HEK293 (cell line): ENCODE results near the gene TMPRSS6.
A peak's percentile ranks its signal among the peaks of the same experiment; 100 is the strongest.

Source experiments
- CTCF ChIA-PET: fragments of 350-600 bp; formaldehyde crosslinking; extraction: SDS; loops from one replicate; lab custom pipeline; 2021; ENCODE audit warnings: antibody characterized with exemption; lab: Yijun Ruan, JAX
- POLR2A ChIA-PET: fragments of 300-600 bp; formaldehyde crosslinking; extraction: SDS; loops from one replicate; lab custom pipeline; 2020; ENCODE audit warnings: antibody characterized with exemption, inconsistent platforms; lab: Yijun Ruan, JAX
- H3K27ac ChIP-seq: fragments of 200-500 bp; sonication (Bioruptor generic); 2 replicates; pipeline ENCODE4 v1.5.1; 2014; ENCODE audit warnings: low read depth, low read length, control low read depth, inconsistent platforms; ENCODE audit errors: extremely low read depth
- H3K36me3 ChIP-seq, 2 experiments: fragments of 200-500 bp in 1 of 2; sonication (Bioruptor generic) in 1 of 2; 1 replicate in 1 of 2; 2 replicates in 1 of 2; pipeline ENCODE4 v1.5.1; 2014 to 2017; ENCODE audit warnings: inconsistent platforms in 2 of 2, low read length in 2 of 2; ENCODE audit not compliant: control insufficient read depth in 2 of 2, insufficient read depth in 1 of 2
- H3K4me1 ChIP-seq: fragments of 200-500 bp; sonication (Bioruptor generic); 2 replicates; pipeline ENCODE4 v1.5.1; 2014; ENCODE audit warnings: mild to moderate bottlenecking, low read length, inconsistent platforms; ENCODE audit not compliant: control insufficient read depth, insufficient read depth
- H3K4me3 ChIP-seq: 2 replicates; pipeline ENCODE4 v1.5.1; 2011; ENCODE audit warnings: low read depth, mild to moderate bottlenecking, control low read depth, low read length, moderate library complexity
- H3K9me3 ChIP-seq: fragments of 200-500 bp; sonication (Bioruptor generic); 2 replicates; pipeline ENCODE4 v1.5.1; 2014; ENCODE audit warnings: low read depth, low read length, inconsistent platforms; ENCODE audit not compliant: control insufficient read depth, insufficient read depth
- GLIS1 ChIP-seq: fragments of 450-650 bp; formaldehyde crosslinking; IDR thresholded peaks from 2 replicates; pipeline ENCODE4 v1.5.1; 2016; ENCODE audit warnings: missing biosample characterization, missing genetic modification characterization
- IKZF3 ChIP-seq: fragments of 450-650 bp; IDR thresholded peaks from 2 replicates; pipeline ENCODE4 v1.5.0; 2018; ENCODE audit warnings: missing biosample characterization, mild to moderate bottlenecking, missing genetic modification characterization, moderate library complexity
- KLF10 ChIP-seq: fragments of 450-650 bp; IDR thresholded peaks from 2 replicates; pipeline ENCODE4 v1.5.1; 2018; ENCODE audit warnings: missing biosample characterization, mild to moderate bottlenecking, missing genetic modification characterization
- MZF1 ChIP-seq: fragments of 450-650 bp; formaldehyde crosslinking; IDR thresholded peaks from 2 replicates; pipeline ENCODE4 v1.5.1; 2017; ENCODE audit warnings: missing biosample characterization, missing genetic modification characterization, borderline replicate concordance
- PRDM1 ChIP-seq: fragments of 450-650 bp; formaldehyde crosslinking; IDR thresholded peaks from 2 replicates; pipeline ENCODE4; 2016; ENCODE audit warnings: missing biosample characterization, missing genetic modification characterization
- SP2 ChIP-seq: fragments of 450-650 bp; formaldehyde crosslinking; IDR thresholded peaks from 2 replicates; pipeline ENCODE4 v1.5.1; 2016; ENCODE audit warnings: missing biosample characterization, missing genetic modification characterization
- ZEB2 ChIP-seq: fragments of 450-650 bp; formaldehyde crosslinking; IDR thresholded peaks from 2 replicates; pipeline ENCODE4 v1.5.1; 2016; ENCODE audit warnings: missing biosample characterization, missing genetic modification characterization
- ZNF366 ChIP-seq: fragments of 450-650 bp; formaldehyde crosslinking; conservative IDR thresholded peaks from 2 replicates; pipeline ENCODE4 v1.5.1; 2016; ENCODE audit warnings: missing biosample characterization, missing genetic modification characterization
- ZNF37A ChIP-seq: fragments of 450-650 bp; IDR thresholded peaks from 2 replicates; pipeline ENCODE4 v1.5.1; 2018; ENCODE audit warnings: missing biosample characterization, missing genetic modification characterization
- ZNF596 ChIP-seq: fragments of 450-650 bp; IDR thresholded peaks from 2 replicates; pipeline ENCODE4 v1.5.0; 2018; ENCODE audit warnings: missing biosample characterization, mild to moderate bottlenecking, missing genetic modification characterization, moderate library complexity
- ZNF837 ChIP-seq: fragments of 450-650 bp; formaldehyde crosslinking; IDR thresholded peaks from 2 replicates; pipeline ENCODE4 v1.5.1; 2016; ENCODE audit warnings: missing biosample characterization, missing genetic modification characterization
- TF ChIP-seq, protein P1 (sequence below): fragments of 450-650 bp; formaldehyde crosslinking; conservative IDR thresholded peaks from 2 replicates; pipeline ENCODE4 v1.5.1; 2016; ENCODE audit warnings: low read depth, missing biosample characterization, missing genetic modification characterization
- TF ChIP-seq, protein P2 (sequence below): IDR thresholded peaks from 2 replicates; pipeline ENCODE4 v1.6.1; 2011; ENCODE audit warnings: mild to moderate bottlenecking, low read depth, low read length, borderline replicate concordance
- TF ChIP-seq, protein P3 (sequence below): fragments of 450-650 bp; IDR thresholded peaks from 2 replicates; pipeline ENCODE4 v1.5.1; 2018; ENCODE audit warnings: missing biosample characterization, missing genetic modification characterization
- TF ChIP-seq, protein P4 (sequence below): fragments of 450-650 bp; formaldehyde crosslinking; IDR thresholded peaks from 2 replicates; pipeline ENCODE4 v1.5.1; 2016; ENCODE audit warnings: missing biosample characterization, missing genetic modification characterization
- TF ChIP-seq, protein P5 (sequence below): fragments of 450-650 bp; formaldehyde crosslinking; IDR thresholded peaks from 2 replicates; pipeline ENCODE4 v1.5.1; 2016; ENCODE audit warnings: missing biosample characterization, missing genetic modification characterization
- TF ChIP-seq, protein P6 (sequence below): fragments of 450-650 bp; formaldehyde crosslinking; IDR thresholded peaks from 2 replicates; pipeline ENCODE4 v1.5.1; 2016; ENCODE audit warnings: missing biosample characterization, missing genetic modification characterization

The TMPRSS6 gene

DNA sequence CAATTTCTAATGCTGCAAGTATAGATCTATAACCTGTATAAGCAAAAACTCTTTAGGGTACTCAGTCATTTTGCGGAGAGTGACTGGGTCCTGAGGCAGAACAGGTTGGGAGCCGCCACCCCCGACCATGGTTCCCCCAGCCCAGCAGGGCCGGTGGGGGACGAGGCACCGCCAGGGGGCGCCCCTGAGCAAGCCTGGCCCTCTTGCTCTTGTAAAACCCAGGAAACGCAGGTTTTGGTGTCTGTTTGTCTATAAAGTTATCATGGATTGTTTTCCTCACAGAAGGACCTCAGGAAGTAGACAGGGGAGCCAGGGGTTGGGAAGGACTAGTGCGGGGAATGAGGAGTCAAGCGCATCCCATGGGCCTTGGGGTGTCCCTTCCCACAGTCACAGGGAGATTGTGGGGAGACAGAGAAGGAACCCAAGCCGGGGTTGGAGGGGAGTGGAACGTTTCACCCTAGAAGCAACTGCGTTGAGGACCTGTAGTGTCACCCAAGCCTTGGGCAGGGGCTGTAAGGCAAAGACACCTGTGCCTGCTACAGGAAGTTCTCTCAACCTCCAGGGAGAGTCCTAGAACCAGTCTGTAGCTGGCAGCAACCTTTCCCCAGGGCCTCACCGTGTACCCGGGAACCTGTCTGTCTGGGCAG lies 31.6 kb downstream of the TMPRSS6 start (continued):
- no peak for TF ChIP-seq MZF1
- TF ChIP-seq, protein P1, sequence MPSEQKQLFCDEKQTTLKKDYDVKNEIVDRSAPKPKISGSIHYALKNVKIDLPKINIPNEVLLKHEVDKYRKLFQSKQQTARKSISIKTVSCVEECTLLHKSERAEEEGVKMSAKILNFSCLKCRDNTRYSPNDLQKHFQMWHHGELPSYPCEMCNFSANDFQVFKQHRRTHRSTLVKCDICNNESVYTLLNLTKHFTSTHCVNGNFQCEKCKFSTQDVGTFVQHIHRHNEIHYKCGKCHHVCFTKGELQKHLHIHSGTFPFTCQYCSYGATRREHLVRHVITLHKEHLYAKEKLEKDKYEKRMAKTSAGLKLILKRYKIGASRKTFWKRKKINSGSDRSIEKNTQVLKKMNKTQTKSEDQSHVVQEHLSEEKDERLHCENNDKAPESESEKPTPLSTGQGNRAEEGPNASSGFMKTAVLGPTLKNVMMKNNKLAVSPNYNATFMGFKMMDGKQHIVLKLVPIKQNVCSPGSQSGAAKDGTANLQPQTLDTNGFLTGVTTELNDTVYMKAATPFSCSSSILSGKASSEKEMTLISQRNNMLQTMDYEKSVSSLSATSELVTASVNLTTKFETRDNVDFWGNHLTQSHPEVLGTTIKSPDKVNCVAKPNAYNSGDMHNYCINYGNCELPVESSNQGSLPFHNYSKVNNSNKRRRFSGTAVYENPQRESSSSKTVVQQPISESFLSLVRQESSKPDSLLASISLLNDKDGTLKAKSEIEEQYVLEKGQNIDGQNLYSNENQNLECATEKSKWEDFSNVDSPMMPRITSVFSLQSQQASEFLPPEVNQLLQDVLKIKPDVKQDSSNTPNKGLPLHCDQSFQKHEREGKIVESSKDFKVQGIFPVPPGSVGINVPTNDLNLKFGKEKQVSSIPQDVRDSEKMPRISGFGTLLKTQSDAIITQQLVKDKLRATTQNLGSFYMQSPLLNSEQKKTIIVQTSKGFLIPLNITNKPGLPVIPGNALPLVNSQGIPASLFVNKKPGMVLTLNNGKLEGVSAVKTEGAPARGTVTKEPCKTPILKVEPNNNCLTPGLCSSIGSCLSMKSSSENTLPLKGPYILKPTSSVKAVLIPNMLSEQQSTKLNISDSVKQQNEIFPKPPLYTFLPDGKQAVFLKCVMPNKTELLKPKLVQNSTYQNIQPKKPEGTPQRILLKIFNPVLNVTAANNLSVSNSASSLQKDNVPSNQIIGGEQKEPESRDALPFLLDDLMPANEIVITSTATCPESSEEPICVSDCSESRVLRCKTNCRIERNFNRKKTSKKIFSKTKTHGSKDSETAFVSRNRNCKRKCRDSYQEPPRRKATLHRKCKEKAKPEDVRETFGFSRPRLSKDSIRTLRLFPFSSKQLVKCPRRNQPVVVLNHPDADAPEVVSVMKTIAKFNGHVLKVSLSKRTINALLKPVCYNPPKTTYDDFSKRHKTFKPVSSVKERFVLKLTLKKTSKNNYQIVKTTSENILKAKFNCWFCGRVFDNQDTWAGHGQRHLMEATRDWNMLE (tag by site-specific recombination), result no peak

DNA sequence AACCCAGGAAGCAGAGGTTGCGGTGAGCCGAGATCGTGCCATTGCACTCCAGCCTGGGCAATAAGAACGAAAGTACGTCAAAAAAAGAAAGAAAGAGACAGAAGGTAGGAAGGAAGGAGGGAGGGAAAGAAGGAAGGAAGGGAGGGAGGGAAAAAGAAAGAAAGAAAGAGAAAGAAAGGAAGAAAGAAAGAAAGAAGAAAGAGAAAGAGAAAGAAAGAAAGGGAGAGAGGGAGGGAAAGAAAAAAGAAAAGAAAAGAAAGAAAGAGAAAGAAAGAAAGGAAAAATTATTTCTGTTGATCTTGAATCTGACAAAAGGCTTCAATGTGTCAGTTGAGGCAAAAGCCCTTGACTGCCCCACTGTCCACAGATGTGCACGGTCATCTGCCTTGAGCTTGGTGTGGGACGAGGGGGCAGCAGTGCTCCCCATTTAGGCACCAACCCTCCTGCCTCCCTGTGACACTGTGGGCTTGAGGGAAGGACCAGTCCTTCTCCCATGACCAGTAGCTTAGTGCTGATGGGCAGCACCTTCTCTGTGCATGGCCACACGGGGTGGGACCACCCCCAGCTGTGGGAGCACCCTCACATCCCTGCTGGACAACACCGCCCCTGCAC lies 33.6 kb downstream of the TMPRSS6 start:
- no peak overlapping the region for H3K4me3 ChIP-seq
- ChIA-PET POLR2A (interaction anchor here (0.9 to 1.4 kb wide), 2 partner anchors 25 to 124 kb away, joined by 3 to 5 read pairs; partner anchors contain the start of gene KCTD17), CTCF (interaction anchor here (0.6 to 2.0 kb wide), 10 partner anchors 12 to 348 kb away, joined by 3 to 10 read pairs (median 4); no protein-coding TSS in a partner anchor)
- no peaks in the 10 kb centered on the region for H3K9me3 ChIP-seq
- no peak overlapping the region for H3K27ac ChIP-seq
- no peaks in the 10 kb centered on the region for H3K36me3 ChIP-seq
- H3K4me1 ChIP-seq, result no peaks in the 10 kb centered on the region
- TF ChIP-seq ZNF366 (tag by site-specific recombination), result peak; percentile 93
- no peak for TF ChIP-seq ZEB2 (tag by site-specific recombination)
- no peak for TF ChIP-seq KLF10 (tag by site-specific recombination)
- TF ChIP-seq, protein P2, sequence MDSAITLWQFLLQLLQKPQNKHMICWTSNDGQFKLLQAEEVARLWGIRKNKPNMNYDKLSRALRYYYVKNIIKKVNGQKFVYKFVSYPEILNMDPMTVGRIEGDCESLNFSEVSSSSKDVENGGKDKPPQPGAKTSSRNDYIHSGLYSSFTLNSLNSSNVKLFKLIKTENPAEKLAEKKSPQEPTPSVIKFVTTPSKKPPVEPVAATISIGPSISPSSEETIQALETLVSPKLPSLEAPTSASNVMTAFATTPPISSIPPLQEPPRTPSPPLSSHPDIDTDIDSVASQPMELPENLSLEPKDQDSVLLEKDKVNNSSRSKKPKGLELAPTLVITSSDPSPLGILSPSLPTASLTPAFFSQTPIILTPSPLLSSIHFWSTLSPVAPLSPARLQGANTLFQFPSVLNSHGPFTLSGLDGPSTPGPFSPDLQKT, result no peak
- no peak for TF ChIP-seq ZNF596 (tag by site-specific recombination)
- no peak for TF ChIP-seq SP2 (tag by site-specific recombination)
- TF ChIP-seq, protein P3, sequence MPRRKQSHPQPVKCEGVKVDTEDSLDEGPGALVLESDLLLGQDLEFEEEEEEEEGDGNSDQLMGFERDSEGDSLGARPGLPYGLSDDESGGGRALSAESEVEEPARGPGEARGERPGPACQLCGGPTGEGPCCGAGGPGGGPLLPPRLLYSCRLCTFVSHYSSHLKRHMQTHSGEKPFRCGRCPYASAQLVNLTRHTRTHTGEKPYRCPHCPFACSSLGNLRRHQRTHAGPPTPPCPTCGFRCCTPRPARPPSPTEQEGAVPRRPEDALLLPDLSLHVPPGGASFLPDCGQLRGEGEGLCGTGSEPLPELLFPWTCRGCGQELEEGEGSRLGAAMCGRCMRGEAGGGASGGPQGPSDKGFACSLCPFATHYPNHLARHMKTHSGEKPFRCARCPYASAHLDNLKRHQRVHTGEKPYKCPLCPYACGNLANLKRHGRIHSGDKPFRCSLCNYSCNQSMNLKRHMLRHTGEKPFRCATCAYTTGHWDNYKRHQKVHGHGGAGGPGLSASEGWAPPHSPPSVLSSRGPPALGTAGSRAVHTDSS (tag by site-specific recombination), result no peak
- TF ChIP-seq ZNF37A (tag by site-specific recombination), result no peak
- TF ChIP-seq ZNF837 (tag by site-specific recombination), result no peak
- TF ChIP-seq PRDM1 (tag by site-specific recombination), result peak; percentile 98
- no peak for TF ChIP-seq IKZF3 (tag by site-specific recombination)
- TF ChIP-seq, protein P4, sequence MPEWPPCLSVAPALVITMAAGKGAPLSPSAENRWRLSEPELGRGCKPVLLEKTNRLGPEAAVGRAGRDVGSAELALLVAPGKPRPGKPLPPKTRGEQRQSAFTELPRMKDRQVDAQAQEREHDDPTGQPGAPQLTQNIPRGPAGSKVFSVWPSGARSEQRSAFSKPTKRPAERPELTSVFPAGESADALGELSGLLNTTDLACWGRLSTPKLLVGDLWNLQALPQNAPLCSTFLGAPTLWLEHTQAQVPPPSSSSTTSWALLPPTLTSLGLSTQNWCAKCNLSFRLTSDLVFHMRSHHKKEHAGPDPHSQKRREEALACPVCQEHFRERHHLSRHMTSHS (tag by site-specific recombination), result no peak
- TF ChIP-seq, protein P5, sequence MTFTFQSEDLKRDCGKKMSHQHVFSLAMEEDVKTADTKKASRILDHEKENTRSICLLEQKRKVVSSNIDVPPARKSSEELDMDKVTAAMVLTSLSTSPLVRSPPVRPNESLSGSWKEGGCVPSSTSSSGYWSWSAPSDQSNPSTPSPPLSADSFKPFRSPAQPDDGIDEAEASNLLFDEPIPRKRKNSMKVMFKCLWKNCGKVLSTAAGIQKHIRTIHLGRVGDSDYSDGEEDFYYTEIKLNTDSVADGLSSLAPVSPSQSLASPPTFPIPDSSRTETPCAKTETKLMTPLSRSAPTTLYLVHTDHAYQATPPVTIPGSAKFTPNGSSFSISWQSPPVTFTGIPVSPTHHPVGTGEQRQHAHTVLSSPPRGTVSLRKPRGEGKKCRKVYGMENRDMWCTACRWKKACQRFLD (tag by site-specific recombination), result no peak
- TF ChIP-seq GLIS1, result no peak
- TF ChIP-seq, protein P6, sequence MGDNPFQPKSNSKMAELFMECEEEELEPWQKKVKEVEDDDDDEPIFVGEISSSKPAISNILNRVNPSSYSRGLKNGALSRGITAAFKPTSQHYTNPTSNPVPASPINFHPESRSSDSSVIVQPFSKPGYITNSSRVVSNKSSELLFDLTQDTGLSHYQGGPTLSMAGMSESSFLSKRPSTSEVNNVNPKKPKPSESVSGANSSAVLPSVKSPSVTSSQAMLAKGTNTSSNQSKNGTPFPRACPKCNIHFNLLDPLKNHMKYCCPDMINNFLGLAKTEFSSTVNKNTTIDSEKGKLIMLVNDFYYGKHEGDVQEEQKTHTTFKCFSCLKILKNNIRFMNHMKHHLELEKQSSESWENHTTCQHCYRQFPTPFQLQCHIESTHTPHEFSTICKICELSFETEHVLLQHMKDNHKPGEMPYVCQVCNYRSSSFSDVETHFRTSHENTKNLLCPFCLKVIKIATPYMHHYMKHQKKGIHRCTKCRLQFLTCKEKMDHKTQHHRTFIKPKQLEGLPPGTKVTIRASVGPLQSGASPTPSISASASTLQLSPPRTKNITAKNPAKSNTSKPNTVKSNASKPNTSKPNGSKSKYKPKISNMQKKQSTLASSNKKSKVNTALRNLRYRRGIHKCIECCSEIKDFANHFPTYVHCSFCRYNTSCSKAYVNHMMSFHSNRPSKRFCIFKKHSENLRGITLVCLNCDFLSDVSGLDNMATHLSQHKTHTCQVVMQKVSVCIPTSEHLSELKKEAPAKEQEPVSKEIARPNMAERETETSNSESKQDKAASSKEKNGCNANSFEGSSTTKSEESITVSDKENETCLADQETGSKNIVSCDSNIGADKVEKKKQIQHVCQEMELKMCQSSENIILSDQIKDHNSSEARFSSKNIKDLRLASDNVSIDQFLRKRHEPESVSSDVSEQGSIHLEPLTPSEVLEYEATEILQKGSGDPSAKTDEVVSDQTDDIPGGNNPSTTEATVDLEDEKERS (tag by site-specific recombination), result no peak
- TF ChIP-seq, all 188 proteins: peak for 2
